ENCODE results near the gene RPL31.

Gene RPL31

DNA sequence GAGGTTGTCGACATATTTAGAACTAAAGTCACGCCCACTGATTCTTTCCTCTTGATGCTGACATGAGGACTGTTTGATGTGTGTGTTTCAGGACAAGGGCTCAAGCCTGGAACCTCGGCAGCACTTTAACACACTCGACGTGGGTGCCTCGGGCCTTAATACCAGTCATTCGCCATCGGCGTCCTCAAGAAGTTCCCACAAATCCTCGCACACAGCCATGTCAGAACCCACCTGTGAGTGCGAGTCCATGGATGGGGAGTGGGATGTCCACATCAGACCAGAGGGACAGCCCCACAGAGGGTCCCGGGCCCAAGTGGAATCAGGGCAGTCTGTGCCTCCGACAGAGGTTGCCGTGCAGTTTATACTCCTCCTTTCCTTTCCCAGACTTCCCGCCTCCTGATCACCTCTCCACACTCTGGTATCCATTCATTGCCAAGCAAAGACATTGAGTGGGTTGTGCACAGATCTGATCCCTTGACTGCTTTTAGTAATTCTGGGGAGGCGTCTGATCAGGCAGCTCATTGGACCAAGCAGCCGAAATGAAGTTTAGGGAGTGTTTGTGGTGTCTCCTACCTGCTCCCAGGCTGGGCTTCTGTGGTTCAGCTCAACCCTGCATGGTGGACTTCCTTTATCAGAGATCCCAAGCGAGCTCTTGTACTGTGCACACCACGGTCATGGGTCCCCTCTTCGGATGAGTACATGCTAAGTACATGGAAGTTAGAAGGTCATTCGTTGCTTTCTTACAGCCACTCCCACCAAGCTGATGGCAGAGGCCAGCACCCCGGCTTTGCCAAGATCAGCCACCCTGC is 27.2 kb upstream of the RPL31 start:
- in situ Hi-C loops (cut with HindIII; ENCODE audit: low sequenced_read_pairs), result loop anchor here (25.0 kb wide), 1 partner anchor 213 kb away; no protein-coding TSS in a partner anchor

DNA sequence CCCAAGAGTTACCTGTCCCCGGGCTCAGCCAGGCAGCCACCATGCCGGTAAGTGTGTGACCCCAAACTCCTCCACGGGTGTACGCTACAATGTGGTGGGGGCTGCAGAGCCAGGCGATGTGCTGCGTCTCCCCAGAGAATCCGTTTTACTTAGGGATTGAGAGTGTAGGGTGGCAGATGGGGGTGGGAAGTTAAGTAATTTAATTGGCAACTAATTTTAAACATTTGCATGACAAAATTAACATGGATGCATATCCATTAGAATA is 26.6 kb upstream of the RPL31 start:
- in situ Hi-C loops (cut with HindIII; ENCODE audit: low sequenced_read_pairs), result loop anchor here (25.0 kb wide), 1 partner anchor 213 kb away; no protein-coding TSS in a partner anchor

DNA sequence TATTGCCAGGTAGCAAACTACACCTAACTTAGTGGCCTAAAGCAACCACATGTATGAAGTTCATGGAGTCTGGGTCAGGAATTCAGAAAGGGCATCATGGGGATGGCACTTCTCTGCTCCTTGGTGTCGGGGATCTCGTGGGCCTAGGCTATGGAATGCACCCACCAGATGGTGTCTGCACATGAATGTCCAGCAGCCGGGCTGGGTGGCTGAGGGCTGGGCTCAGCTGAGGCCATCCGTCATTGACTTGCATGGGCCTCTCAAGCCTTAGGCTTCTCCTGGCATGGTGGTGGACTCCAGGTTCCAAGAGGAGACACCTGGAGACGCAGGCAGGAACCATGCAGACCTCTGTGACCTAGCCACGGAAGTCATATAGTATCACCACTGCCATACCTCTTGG is 26.0 kb upstream of the RPL31 start:
- in situ Hi-C loops (cut with HindIII; ENCODE audit: low sequenced_read_pairs), result loop anchor here (25.0 kb wide), 1 partner anchor 214 kb away; no protein-coding TSS in a partner anchor

DNA sequence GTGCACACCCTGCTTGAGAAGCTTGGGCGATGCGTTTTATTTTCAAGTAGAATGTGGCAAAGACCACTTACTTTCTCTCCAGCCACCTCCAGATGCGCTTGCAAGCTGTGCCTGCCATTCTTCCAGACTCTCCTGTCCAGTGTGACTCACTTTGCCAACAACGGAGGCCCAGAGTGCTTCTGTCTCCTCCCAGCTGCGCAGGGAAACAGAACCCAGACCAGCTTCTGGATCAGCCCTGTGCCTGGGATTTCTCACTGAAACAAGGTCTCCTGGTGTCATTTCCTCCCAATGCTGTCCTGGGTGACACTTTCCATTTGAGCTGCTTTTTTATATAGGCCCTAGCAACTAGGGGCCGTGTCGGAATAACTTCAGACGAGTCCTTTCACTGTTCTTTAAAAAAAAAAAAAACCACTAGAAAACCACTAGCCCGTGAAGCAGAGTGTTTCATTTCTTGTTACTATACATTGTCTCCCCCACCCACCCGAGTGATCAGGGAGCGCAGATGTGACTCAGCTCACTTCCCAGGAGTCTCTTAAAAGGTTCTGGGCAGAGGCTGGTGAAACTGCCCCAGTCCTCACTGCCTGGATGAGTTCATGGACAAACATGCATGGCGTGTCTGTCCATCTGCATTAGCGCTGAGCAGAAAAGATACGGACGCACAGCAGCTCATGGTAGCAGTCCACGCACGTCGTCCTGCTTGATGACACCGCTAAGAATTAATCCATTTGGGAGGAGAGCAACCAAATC is 25.3 kb upstream of the RPL31 start:
- in situ Hi-C loops (cut with HindIII; ENCODE audit: low sequenced_read_pairs), result loop anchor here (25.0 kb wide), 1 partner anchor 215 kb away; no protein-coding TSS in a partner anchor

DNA sequence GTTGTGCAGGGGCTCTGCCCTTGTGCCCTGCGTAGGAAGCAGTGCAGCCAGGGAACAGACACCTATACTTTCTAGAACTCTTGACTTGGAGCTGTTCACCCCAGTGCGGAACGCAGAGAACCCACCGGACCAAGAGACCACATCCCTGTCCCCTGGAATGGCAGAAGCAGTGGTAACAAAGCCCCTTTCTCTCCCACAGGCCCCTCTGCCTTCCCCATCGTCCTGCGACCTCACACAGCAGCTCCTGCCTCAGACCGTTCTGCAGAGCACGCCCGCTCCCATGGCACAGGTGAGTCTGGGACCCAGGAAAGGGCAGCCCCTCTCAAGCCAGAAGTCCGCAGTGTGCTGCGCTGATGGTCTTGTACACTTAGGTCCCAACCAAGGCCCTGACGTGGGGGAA is 24.6 kb upstream of the RPL31 start:
- in situ Hi-C loops (cut with HindIII; ENCODE audit: low sequenced_read_pairs), result loop anchor here (25.0 kb wide), 1 partner anchor 215 kb away; no protein-coding TSS in a partner anchor

DNA sequence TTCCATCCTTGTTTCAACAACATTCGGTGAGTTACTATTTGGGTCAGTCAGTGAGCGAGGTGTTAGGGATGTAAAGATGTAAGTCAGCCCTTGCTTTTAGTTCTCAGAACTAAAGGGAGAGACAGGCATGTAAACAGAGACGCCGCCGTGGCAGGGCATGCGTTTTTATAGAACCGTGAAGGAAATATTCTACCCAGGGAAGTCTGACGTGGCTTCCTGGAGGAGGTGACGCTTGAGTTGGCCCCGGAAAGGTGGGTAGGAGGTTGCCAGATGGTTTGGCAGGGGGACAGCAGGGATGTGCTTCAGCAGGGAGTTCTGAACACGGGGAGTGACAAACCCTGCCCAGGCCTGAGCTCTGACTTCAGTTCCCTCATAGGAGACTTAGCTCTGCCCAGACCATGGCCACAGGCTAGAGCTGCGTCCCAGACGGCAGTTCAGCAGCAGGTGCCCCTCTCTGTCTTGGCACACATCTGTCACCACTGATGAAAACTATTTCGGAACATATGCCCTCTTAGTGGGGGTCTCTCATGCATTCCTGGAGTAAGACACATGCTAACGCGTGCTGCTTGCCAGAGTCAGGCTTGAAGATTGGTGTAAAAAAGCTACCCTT is 23.4 kb upstream of the RPL31 start:
- in situ Hi-C loops (cut with HindIII; ENCODE audit: low sequenced_read_pairs), result loop anchor here (25.0 kb wide), 1 partner anchor 216 kb away; no protein-coding TSS in a partner anchor

DNA sequence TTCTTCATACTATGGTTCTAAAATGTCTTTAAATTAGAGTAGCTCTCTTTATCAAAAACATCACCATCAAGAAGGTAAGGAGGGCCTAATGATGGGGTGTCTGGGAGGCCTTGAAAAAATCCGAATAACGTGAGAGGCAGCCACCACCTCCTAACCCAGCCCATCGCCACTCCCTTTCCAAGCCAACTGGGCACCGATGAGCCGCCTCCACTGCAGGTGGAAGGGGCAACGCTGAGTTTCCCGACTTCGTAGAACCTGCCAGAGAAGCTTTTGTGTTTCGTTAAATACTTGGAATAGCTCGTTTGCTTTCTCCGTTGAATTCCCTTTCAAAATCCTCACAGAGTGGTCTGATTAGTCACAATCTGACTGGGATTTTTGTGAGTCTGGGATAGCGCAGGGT is 22.0 kb upstream of the RPL31 start:
- in situ Hi-C loops (cut with HindIII; ENCODE audit: low sequenced_read_pairs), result loop anchor here (25.0 kb wide), 1 partner anchor 218 kb away; no protein-coding TSS in a partner anchor

DNA sequence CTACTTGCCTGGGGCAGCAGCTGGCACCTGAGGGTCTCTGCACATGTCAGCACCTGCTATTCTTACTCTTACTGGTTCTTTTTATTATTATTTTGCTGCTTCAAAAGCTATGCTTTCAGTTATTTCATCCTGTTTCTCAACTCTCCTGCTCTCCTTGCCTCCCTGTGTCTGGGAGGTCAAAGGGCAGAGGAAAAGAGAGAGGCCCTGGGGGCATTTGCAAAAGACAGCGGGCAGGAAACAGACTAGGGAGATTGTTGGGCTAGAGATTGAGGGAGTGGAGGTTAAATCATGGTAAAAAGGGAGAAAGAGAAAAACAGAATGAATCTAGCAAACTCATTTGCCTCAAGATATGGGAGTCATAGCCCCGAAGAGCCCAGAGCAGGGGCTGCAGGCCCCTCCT is 21.1 kb upstream of the RPL31 start:
- in situ Hi-C loops (cut with HindIII; ENCODE audit: low sequenced_read_pairs), result loop anchor here (25.0 kb wide), 1 partner anchor 219 kb away; no protein-coding TSS in a partner anchor

DNA sequence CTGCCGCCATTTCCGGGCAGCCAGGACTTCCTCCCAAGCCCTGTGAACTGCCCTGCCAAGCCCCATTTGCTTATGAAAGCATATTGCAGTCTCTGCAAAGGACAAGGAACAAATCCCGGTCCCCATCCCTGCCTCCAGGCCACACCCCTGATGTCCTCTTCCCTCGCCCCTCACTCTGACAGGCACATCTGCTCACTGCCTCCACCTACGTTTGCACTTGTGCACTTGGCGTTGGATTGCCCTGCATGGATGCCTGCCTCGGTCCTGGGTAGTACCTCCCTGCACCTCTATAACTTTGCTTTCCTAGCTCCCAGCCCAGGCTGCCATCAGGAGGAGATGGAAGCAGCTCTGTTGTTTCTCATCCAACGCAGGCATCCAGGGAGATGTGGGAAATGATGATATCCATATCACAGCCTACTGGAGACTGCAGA is 19.6 kb upstream of the RPL31 start:
- in situ Hi-C loops (cut with HindIII; ENCODE audit: low sequenced_read_pairs), result loop anchor here (25.0 kb wide), 1 partner anchor 220 kb away; no protein-coding TSS in a partner anchor

DNA sequence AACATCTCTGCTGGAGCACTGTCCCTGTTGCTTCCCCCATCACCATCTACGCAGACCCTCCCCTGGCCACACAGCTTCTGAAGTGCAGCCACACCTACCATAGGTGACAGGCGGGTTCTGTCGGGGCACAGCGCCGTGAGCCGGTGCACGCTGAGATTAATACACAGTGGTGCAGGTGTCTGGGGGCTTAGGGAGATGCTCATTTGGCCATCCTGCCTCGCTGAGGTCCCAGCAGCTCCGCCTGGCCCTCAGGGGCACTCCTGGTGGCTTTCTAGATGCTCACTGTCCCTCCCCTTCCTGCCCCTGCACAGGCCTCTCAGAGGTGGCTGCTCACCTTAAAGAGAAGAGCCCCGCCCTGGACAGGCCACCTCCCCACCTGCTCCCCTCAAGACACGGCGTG is 18.9 kb upstream of the RPL31 start:
- in situ Hi-C loops (cut with HindIII; ENCODE audit: low sequenced_read_pairs), result loop anchor here (25.0 kb wide), 1 partner anchor 221 kb away; no protein-coding TSS in a partner anchor

DNA sequence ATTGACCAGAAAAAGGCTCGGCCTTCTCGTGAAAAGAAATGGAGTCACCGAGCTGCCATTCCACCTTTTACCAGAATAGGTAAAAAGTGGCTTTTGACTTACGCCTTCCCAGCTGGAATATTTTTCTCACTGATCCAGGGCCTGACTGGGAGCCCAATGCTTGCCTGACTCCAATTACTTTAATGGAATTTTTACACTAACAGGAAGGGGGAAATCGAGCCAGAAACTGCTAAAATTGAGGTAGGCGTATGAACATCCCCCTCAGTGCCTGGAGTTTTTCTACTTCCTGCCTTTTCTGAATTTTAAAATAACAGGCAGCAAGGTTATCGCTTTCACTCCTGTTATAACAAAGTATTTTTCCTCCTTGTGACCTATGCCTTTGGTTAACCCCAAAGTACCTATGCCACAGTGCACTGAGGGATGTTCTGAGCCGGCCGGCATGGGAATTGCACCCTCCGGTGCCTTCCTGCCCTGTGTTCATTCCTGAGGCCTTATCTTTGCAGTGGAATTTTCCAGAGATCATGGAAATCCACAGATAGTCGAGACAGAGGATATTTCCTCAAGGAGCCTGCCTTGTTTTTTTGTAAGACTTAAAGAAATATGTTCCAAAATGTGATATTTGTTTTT is 18.3 kb upstream of the RPL31 start:
- in situ Hi-C loops (cut with HindIII; ENCODE audit: low sequenced_read_pairs), result loop anchor here (25.0 kb wide), 1 partner anchor 221 kb away; no protein-coding TSS in a partner anchor

DNA sequence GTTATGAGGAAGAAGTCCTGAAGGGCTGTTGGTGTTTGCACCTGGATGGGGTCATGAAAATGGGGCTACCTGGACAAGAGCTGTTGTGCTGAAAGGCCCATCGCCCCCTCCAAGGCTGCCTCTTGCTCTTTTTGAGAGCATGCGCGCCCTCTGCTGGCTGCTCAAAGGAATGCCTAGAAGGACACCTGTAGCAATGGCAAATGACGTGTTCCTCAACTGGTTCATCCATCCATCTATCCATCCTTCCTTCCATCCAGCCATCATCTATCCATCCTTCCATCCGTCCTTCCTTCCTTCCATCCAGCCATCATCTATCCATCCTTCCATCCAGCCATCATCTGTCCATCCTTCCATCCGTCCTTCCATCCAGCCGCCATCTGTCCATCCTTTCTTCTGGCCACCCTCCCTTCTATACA is 17.2 kb upstream of the RPL31 start:
- in situ Hi-C loops (cut with HindIII; ENCODE audit: low sequenced_read_pairs), result loop anchor here (25.0 kb wide), 1 partner anchor 223 kb away; no protein-coding TSS in a partner anchor

DNA sequence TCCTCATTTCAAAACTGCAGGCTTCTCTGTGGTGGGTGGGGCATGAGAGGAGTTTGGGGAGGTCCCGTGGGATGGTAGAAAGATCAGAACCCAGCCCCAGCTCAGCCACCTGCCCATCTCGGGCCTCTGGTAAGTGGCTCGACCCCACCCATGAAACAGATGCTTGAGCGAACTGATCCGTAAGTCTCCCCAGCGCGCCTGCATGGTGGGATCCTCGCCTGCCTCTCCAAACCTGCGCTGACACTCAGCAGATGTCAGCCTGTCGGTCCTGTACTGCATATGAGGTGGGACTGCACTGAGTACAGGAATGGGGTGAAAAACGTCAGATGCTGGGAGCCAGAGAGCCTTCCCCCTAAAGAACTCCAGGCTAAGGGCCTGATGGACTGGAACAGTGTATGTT is 15.9 kb upstream of the RPL31 start:
- in situ Hi-C loops (cut with HindIII; ENCODE audit: low sequenced_read_pairs), result loop anchor here (25.0 kb wide), 1 partner anchor 224 kb away; no protein-coding TSS in a partner anchor

DNA sequence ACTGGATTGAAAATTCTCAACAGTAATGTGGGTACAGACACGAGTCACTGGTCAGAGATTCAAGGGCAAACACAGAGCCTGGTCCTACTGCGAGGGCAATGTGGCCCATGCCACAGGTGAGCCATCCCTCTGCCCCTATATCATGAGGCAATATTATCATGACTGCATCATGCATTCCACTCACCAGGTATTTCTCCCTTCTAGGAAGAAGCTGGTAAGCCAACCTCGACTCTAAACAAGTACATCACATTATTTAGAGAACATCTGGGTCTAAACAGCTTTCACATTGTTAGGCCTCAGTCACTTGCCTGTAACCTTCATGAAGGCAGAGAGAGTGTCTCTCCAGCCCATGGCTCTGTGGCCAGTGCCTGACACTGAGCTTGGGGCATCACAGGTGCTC is 14.6 kb upstream of the RPL31 start:
- in situ Hi-C loops (cut with HindIII; ENCODE audit: low sequenced_read_pairs), result loop anchor here (25.0 kb wide), 1 partner anchor 225 kb away; no protein-coding TSS in a partner anchor

DNA sequence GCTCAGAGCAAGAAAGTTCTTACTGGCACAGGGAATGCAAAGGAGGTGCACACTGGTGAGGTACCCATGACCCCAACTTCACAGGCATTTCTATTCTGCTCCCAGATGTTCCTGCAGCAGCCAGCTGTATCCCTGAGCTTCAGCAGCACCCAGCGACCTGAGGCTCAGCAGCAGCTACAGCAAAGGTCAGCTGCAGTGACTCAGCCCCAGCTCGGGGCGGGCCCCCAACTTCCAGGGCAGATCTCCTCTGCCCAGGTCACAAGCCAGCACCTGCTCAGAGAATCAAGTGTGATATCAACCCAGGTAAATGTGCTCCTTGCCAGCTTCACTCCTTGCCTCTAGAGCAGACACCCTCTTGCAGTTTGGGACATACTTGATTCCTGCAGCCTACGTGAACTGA is 14.1 kb upstream of the RPL31 start:
- in situ Hi-C loops (cut with HindIII; ENCODE audit: low sequenced_read_pairs), result loop anchor here (25.0 kb wide), 1 partner anchor 226 kb away; no protein-coding TSS in a partner anchor

DNA sequence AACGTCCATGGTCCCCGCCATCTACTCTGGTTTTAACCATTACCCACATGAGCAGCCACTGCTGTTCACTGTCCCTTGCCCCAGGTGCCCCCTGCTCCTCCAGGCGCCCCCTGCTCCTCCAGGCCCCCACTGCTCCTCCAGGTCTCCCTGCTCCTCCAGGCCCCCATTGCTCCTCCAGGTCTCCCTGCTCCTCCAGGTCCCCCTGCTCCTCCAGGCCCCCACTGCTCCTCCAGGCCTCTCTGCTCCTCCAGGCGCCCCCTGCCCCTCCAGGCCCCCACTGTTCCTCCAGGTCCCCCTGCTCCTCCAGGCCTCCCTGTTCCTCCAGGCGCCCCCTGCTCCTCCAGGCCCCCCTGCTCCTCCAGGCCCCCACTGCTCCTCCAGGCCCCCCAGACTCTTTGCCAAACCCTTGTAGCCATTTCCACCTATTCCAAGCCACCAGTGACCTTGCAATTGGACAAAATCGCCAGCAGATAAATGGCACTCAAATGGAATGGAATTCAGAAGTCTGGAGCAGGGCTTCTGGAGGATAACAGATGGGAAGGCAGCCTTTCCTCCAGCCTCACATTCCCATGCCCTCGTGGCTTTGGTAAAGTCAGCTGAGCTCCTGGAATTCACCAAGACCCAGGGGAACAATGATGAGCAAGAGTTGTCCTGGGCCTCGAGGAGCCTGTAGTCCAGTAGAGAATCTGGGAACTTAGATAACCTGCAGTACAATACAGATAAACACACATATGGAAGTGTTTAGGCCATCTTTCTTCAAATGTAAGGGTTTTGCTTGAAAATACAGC is 13.3 kb upstream of the RPL31 start:
- in situ Hi-C loops (cut with HindIII; ENCODE audit: low sequenced_read_pairs), result loop anchor here (25.0 kb wide), 1 partner anchor 227 kb away; no protein-coding TSS in a partner anchor

DNA sequence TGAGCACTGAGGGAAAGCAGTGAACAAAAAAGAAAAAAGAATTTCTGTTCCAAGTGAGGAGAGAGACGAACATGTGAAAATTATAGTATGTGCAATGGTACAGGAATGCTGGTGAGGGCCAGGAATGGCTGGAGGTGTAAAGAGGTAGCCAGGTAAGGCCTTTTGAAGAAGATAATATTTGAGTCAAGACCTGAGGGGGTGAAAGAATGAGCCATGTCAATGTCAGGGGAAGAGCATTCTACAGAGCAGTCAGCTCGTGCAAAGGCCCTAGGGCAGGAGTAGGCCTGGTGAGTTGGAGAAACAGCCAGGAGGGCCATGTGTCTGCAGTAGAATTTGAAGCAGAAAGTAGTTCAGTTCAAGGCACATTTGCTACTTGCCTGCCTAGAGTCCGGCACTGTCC is 12.4 kb upstream of the RPL31 start:
- in situ Hi-C loops (cut with HindIII; ENCODE audit: low sequenced_read_pairs), result loop anchor here (25.0 kb wide), 1 partner anchor 227 kb away; no protein-coding TSS in a partner anchor

DNA sequence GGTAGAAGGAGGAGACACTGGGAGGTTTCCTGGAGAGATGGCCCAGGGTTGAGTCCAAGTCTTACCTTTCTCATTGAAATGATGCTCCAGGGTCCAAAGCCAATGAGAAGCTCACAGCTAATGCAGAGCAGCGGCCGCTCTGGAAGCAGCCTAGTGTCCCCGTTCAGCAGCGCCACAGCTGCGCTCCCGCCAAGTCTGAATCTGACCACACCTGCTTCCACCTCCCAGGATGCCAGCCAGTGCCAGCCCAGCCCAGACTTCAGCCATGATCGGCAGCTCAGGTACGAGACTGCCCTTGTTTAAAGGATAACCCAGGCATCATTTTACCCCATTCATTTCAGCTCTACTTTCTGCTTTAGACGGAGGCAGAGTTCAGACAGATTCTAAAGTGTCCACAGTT is 11.9 kb upstream of the RPL31 start:
- in situ Hi-C loops (cut with HindIII; ENCODE audit: low sequenced_read_pairs), result loop anchor here (25.0 kb wide), 1 partner anchor 228 kb away; no protein-coding TSS in a partner anchor

DNA sequence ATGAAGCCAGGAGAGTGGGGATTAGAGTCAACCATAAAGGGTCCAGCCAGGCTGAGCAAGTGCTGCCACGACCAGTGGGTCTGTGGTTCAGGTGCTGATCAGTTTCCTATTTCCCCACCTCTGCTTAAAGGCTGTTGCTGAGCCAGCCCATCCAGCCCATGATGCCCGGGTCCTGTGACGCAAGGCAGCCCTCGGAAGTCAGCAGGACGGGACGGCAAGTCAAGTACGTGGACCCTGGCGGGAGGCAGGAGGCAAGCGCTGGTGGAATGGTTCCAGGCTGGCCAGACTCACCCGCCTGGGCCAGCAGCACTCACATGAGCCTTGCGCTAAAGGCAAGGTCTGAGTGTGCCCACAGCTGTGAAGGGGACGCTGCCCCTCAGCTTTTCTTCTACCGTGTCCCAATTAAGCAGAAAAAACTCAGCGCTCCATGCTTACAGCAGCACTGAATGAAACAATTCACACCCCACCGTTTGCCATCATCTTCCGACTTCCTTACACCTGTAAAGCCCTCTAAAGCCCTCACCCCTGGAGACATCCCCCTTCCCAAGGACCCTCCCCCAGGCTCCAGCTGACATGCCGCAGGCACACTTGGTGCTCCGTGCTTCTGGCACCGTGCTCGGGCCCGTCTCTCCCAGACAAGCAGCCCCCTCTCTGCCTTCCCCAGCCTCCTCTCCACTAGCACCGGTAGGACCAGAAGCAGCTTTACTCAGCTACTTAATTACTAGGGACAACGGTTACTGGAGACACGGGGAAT is 11.3 kb upstream of the RPL31 start:
- in situ Hi-C loops (cut with HindIII; ENCODE audit: low sequenced_read_pairs), result loop anchor here (25.0 kb wide), 1 partner anchor 229 kb away; no protein-coding TSS in a partner anchor

Data from endothelial cell of hepatic sinusoid (primary cell).